Activated T-helper 1 cell treated with anti-CD3 and anti-CD28 coated beads, Interleukin-2, amount 50 U/mL, for 16 hours (primary cell): ENCODE data around the gene DDX3X.
"Not testable (repeated sequence)": the region's sequence is repeated elsewhere in the genome, so short reads cannot be mapped to it uniquely, and the experiment has no call there.

Source experiments
- DNase-seq, 2 donors: peaks; one replicate each; pipeline ENCODE4 v3.0.0-alpha.2; 2020; ENCODE audit warnings: low read depth in 1 of 2, low spot score in 1 of 2

DDX3X gene

DNA sequence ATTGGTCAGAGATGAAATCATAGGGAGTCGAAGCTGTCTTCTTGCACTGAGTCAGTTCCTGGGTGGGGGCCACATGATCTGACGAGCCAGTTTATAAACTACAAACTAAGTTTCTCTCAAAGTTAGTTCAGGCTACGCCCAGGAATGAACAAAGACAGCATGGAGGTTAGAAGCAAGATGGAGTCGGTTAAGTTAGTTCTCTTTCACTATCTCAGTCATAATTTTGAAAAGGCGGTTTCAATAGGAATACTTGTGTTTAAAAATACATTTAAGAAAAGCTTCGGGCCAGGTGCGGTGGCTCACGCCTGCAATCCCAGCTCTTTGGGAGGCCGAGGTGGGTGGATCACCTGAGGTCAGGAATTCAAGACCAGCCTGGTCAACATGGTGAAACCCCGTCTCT is 77.3 kb downstream of the DDX3X start:
- not testable (repeated sequence) for DNase-seq

DNA sequence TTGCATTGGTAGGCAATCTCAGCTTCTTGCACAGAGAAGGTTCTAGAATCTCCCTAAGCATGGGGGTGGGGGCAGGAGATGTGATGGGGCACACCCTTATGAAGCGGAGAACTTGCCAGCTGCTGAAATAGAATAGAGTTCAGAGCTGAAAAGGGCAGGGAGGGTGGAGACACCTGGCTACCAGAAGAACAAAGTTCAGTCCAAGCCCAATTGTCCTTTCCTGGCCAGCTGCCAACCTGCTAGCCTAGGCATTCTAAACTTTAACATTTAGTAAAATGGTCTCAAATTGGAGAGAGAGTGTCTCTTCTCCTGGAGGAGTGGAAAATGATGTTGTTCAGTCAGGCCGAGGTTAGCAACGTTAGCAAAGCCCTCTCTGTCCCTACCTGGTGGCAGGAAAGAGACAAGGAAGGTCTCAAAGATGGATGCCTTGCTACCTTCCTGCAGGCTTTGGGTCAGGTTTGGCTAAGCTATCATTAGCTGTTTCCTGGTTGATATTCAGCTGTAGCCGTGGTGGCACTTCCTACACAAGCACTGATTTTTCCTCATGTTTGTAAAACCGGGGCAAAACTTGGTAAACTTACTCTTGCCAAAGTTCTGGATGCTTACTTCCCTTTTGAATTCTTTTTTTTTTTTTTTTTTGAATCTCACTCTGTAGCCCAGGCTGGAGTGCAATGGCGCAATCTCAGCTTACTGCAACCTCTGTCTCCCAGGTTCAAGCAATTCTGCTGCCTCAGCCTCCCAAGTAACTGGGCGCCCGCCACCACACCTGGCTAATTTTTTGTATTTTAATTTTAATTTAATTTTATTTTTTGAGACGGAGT is 78.5 kb downstream of the DDX3X start:
- DNase-seq, result no peak
